ENCODE measurements around the gene MEIOC. TPM values are rescaled to one million over a fixed set of nuclear protein-coding genes. Genes with fewer than 3 reads are reported as not detected.

The MEIOC gene
- under 1 TPM in 3 of 10 donors, not detected in 7; 0.14 to 0.40 (median 0.16) TPM for total RNA-seq
- polyA plus RNA-seq: under 1 TPM in 1 of 2 donors, not detected in 1; 0.03 TPM
- long read RNA-seq, donor 1, partial matches to known transcripts: 0 of 1 reads
- long read RNA-seq, donor 1, other reads (novel, unspliced or antisense): 1 of 1 reads
- long read RNA-seq, donor 2, partial matches to known transcripts: 0 of 1 reads
- long read RNA-seq, donor 2, other reads (novel, unspliced or antisense): 1 of 1 reads
- long read RNA-seq, donor 3: 0 reads

DNA sequence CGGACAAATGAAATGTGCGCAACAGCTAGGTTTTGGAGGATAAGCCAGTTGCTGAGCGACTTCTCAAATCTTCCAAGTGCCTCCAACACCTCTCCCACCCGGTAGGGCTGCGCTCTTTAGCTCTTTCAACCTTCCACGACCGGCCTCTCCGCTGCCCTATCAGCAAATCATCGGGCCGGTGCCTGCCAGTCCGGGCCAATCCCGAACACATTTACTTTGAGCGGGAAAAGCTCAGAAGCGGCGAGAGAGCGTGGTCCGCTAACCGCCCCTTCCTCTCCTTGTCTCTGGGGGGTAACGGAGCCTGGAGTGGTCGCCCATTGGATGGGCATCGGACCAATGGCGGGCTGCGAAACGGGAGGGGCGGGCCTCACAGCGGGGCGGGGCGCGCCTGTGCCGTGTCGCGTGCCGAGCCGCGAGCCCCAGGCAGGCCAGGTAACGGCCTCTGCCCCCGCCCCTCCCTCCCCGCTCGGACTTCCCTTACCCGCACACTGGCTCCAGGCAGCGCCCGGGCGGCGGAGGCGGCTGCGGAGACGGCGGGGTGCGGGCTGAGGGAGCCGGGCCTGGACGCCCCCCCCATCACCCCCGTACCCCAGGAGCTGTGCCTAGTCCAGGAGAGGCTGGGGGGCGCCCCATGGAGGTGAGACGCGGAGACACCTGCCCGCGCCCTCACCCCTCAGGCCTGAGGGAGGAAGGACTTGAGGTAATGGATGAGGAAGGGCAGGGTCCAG is at the start of gene MEIOC:
Gene MEIOC (plus strand): TSS at position 486 of the 728 bp plus-strand sequence. CDS start 146 bp downstream, at position 632.
- ATAC-seq: peak in 1 of 8 donors; percentile 15
- H3K4me3 ChIP-seq: peak within 1 kb of the TSS in 7 of 10 donors; percentile 10 to 42 (median 26)
- TF ChIP-seq, protein P1, sequence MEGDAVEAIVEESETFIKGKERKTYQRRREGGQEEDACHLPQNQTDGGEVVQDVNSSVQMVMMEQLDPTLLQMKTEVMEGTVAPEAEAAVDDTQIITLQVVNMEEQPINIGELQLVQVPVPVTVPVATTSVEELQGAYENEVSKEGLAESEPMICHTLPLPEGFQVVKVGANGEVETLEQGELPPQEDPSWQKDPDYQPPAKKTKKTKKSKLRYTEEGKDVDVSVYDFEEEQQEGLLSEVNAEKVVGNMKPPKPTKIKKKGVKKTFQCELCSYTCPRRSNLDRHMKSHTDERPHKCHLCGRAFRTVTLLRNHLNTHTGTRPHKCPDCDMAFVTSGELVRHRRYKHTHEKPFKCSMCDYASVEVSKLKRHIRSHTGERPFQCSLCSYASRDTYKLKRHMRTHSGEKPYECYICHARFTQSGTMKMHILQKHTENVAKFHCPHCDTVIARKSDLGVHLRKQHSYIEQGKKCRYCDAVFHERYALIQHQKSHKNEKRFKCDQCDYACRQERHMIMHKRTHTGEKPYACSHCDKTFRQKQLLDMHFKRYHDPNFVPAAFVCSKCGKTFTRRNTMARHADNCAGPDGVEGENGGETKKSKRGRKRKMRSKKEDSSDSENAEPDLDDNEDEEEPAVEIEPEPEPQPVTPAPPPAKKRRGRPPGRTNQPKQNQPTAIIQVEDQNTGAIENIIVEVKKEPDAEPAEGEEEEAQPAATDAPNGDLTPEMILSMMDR (IDR thresholded peaks at IDR 0.05): no peak
- H3K36me3 ChIP-seq: no peaks in the 10 kb centered on the region
- DNase-seq: no peak
- H3K27me3 ChIP-seq: peaks cover 13 to 79% (median 61%) of the 10 kb centered on the region in 7 donors
- 6 to 8% methylated on average over 50 to 57 of the region's 57 CpGs for WGBS, 2 donors
- no peaks in the 10 kb centered on the region for H3K9me3 ChIP-seq
- intact Hi-C loops (cut with DNase I): no loop called here
- H3K27ac ChIP-seq: no peak within 1 kb of the TSS
- peaks cover 0 to 6% (median 4%) of the 10 kb centered on the region in 9 donors for H3K4me1 ChIP-seq

GRCh38 chr17:44606658-44607057 is 49.6 kb upstream of the MEIOC start:
- no peak for DNase-seq
- intact Hi-C loops (cut with DNase I): loop anchor here in 1 of 10 donors (10.0 kb wide), 1 partner anchor 58 kb away; no protein-coding TSS in a partner anchor
- TF ChIP-seq, protein P1 (IDR thresholded peaks at IDR 0.05): no peak

DNA sequence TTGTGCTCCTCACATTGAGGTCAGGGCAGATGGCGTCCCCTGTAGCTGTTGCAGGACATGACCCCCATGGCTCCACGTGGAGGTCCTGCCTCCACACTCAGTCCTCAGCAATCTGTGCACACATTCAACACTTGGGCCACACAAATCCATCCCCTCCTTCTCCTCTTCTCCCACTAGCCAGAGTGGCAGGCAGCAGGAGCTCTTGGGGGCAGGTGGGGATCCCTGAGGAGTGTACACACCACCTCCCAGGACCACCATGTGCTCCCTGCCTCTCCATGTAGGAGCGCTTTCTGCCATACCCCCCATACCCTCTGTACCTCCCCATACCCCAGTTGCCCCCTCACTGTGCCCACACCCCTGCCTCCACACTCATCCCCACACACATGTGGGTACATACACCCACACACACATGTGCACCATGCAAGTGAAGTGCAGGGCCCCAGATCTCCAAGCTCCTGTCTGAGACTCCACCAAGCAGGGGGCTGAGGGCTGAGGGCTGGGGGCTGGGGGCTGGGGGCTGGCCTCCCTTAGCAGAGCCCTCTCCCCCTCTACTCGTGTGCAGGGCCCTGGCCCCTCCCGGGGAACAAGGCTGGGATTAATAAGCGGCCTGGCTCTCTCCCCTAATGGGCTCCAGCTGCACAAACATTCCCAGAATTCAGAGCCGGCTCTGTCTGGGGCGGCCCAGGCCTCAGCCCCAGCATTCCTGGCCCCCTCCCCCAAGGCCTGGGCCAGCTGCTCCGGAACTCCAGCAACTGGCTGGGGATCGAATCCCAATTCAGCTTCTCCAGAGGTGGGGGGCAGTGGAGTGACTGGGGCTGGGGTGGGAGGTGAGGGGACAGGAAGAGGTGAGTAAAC is 48.2 kb upstream of the MEIOC start:
- H3K4me3 ChIP-seq: no peak overlapping the region
- WGBS, 2 donors: 58 to 64% methylated on average over 10 of the region's 10 CpGs
- H3K4me1 ChIP-seq: peaks cover 0 to 11% (median 0%) of the 10 kb centered on the region in 9 donors
- peaks cover 0 to 7% (median 0%) of the 10 kb centered on the region in 7 donors for H3K27me3 ChIP-seq
- ATAC-seq (peak in 7 of 8 donors; percentile 44 to 80 (median 61)), DNase-seq (peak in 1 of 2 donors; percentile 42)
- peak overlapping the region in 1 of 10 donors; percentile 9 for H3K27ac ChIP-seq
- TF ChIP-seq, protein P1 (IDR thresholded peaks at IDR 0.05): no peak
- H3K36me3 ChIP-seq: no peaks in the 10 kb centered on the region
- intact Hi-C loops (cut with DNase I): loop anchor here in 1 of 10 donors (10.0 kb wide), 1 partner anchor 57 kb away; no protein-coding TSS in a partner anchor
- no peaks in the 10 kb centered on the region for H3K9me3 ChIP-seq

More at GRCh38 chr17:44606658-44607057, 49.6 kb upstream of the MEIOC start:
- no peak overlapping the region for H3K27ac ChIP-seq
- no peak overlapping the region for H3K4me3 ChIP-seq
- H3K36me3 ChIP-seq: no peaks in the 10 kb centered on the region
- no peaks in the 10 kb centered on the region for H3K9me3 ChIP-seq
- peaks cover 0 to 11% (median 0%) of the 10 kb centered on the region in 9 donors for H3K4me1 ChIP-seq
- no peak for ATAC-seq
- no peaks in the 10 kb centered on the region for H3K27me3 ChIP-seq
- 97 to 98% methylated on average over 11 of the region's 11 CpGs for WGBS, 2 donors

Data from heart right ventricle (tissue), 16 donors.